ENCODE data around the gene C10orf62. TPM values are rescaled to one million over a fixed set of nuclear protein-coding genes. Genes with fewer than 3 reads are reported as not detected.

C10orf62 gene
- not detected in 2 replicates for total RNA-seq

GRCh38 chr10:97589479-97589878 lies at the start of gene C10orf62:
C10orf62 (plus strand) TSS chr10:97589721; CDS start chr10:97589898, 177 bp downstream.

DNA sequence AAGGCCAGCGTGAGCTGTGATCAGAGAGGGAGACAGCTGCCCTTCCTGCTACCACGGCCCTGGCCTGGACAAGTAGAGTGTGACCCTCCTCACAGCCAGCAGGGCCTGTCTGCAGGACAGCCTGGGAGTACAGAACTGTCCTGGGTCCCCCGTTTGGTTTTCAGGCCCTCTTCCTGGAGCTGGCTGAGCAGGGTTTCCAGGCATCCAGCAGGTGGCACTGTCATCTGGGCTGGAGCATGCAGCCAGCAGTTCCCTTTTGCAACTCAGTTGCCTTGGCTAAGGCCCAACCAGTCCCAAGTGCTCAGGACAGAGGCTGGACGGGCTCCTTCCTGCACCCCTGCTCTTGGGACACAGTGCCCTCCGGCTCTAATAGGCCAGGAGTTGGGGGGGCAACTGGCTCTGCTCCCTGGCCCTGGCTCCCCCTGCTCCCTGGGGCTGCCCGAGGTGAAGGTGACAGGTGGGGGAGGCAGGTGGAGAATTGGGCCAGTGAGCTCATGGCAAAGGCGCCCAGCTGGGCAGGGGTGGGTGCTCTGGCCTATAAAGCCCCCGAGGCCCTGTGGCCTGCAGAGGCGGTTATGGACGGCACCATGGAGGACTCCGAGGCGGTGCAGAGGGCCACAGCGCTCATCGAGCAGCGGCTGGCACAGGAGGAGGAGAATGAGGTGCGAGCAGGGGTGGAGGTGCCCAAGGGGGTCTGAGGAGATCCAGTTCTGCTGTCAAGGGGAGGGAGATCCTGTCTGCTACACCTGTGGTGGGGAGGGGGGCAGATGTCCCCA lies 17.1 kb upstream of the C10orf62 start, which contains the start of gene ANKRD2:
Gene ANKRD2, plus strand, starts transcription at position 566 of the 776 bp plus-strand sequence. Its CDS starts 10 bp downstream, at position 576.

GRCh38 chr10:97584060-97584797 lies 5.3 kb upstream of the C10orf62 start, which contains the start of gene HOGA1:
HOGA1 (plus strand) TSS chr10:97584389; CDS start chr10:97584704, 315 bp downstream.

DNA sequence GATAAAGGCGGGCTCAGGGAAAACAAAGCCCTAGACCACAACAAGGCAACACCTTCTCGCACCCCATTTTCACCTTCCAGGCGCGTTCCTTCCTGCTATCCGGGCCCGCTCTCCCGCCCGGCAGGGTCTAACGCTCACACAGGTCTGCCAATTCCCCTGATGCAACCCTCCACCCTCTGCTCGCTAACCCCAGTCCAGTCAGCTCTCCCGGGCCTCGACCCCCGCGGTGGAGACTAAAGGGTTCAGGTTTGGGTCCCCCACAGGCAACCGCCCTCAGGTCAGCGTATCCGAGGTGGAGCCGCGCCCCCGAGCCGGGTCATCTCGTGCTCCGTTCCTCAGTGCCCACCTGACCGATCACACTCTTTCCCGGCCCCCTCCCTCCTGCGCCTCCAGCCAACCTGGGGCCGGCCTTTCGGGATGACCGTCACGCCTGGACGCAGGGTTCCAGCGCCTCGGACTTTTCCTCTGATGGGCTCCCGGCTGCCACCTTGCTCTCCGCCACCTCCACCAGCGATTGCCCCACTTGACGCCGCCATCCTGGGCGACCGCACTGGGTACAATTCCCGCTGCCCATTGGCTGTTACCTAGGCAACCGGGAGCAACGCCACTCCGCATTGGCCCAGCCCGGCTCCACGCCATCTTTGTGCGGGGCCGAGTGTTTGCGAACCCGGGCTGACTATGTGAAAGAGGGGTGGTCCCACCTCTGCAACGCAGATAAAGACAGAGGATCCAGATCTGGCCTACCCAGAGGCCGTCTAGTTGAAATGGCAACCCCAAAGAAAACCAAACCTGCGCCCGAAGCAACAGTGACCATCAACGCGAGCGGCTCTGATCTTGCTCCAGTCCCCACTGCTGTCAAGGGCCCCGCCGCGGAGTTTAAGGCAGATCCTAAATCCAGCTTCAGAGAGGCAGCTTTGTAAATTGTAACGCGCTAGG lies 43.7 kb downstream of the C10orf62 start, which contains the start of gene MORN4:
Gene MORN4, minus strand, starts transcription at position 552 of the 936 bp plus-strand sequence. CDS start 13,847 bp downstream, outside the sequence.

DNA sequence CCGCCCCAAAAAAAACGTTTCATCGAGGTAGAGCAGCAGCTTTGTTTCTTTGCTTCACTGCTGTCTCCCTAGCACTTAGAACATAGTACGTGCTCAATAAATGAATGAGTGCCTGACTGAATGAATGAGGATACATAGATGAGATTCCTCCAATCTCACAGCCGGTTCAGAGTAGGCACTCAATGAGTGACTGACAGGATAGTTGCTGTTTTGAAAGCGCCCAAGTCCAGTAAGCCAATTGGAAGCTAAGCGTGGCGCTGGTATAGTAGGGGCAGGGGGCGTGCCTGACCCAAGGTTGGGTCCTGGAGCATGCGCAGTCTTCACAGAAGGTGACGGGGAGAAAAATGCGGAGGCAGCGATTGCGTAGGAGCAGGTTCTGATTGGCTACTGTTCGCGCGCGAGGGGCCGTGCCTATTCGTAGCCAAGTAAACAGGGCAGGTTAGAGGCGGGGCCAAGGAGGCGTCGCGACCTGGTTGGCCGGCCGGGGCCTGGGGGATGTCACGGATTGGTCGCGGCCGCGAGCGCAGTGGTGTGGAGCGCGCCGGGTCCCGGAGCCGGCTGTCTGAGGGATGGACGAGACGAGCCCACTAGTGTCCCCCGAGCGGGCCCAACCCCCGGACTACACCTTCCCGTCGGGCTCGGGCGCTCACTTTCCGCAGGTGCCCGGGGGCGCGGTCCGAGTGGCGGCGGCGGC lies 50.8 kb downstream of the C10orf62 start, which contains the start of gene PI4K2A:
Gene PI4K2A, plus strand, starts transcription at position 498 of the 694 bp plus-strand sequence. Its CDS starts 72 bp downstream, at position 570.

Other genes starting within 250 kb of the C10orf62 start
- 12.5 and 13.2 TPM in 2 replicates for gene RRP12, start 188.4 kb upstream of the C10orf62 start, total RNA-seq
- gene PGAM1, start 163.5 kb upstream of the C10orf62 start, total RNA-seq: 829 and 844 TPM in 2 replicates
- gene EXOSC1, start 143.7 kb upstream of the C10orf62 start, total RNA-seq: 26.2 and 33.9 TPM in 2 replicates
- 33.8 and 42.6 TPM in 2 replicates for gene ZDHHC16, start 143.5 kb upstream of the C10orf62 start, total RNA-seq
- 85.4 and 88.3 TPM in 2 replicates for gene MMS19, start 91.3 kb upstream of the C10orf62 start, total RNA-seq
- 36.5 and 38.1 TPM in 2 replicates for gene UBTD1, start 90.8 kb upstream of the C10orf62 start, total RNA-seq
- gene ANKRD2, start 16.9 kb upstream of the C10orf62 start, total RNA-seq: 0.54 TPM in 1 of 2 replicates, not detected in the other
- 0.72 TPM in 1 of 2 replicates, not detected in the other for gene HOGA1, start 5.3 kb upstream of the C10orf62 start, total RNA-seq
- 3.2 and 9.6 TPM in 2 replicates for gene MORN4, start 43.8 kb downstream of the C10orf62 start, total RNA-seq
- 18.4 and 25.9 TPM in 2 replicates for gene PI4K2A, start 51.0 kb downstream of the C10orf62 start, total RNA-seq
- 5.1 and 13.4 TPM in 2 replicates for gene AVPI1, start 97.5 kb downstream of the C10orf62 start, total RNA-seq
- 30.7 and 43.3 TPM in 2 replicates for gene MARVELD1, start 124.0 kb downstream of the C10orf62 start, total RNA-seq
- 8.5 and 14.4 TPM in 2 replicates for gene ZFYVE27, start 147.4 kb downstream of the C10orf62 start, total RNA-seq
- 0.90 and 6.6 TPM in 2 replicates for gene SFRP5, start 182.3 kb downstream of the C10orf62 start, total RNA-seq

Data from cardiac atrium fibroblast (primary cell).